ENCODE data around the gene ATIC. TPM values are rescaled to one million over a fixed set of nuclear protein-coding genes. Genes with fewer than 3 reads are reported as not detected.

Gene ATIC
- total RNA-seq, 1 experiment from 2014 or later = 295 TPM

DNA sequence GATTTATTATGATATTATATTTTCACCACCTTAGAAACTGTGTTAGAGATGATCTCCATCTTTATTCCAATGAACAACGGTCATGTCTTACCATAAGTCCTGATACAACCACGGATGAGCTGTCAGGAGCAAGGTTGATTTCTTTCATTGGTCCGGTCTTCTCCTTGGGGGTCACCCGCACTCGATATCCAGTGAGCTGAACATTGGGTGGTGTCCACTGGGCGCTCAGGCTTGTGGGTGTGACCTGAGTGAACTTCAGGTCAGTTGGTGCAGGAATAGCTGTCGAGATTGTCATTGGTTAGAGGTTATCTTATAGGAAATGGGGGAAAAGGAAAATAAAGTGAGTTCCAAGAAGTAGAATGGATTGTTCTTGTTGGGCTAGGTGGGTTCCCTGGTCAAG is 67.2 kb downstream of the ATIC start:
- Histone ChIP-seq H4K8ac (replicated peaks; ENCODE audit: insufficient read length, low read depth, low read length) (no peak overlapping the region), H3K27ac (ENCODE audit: insufficient read length, low read depth, low read length) (no peak overlapping the region), H3K27me3 (ENCODE audit: insufficient read depth, low read length) (no peaks in the 10 kb centered on the region; the same call in 1 of the 2 replicates), H3K23me2 (ENCODE audit: insufficient read length, low read depth, low read length, poor library complexity, severe bottlenecking) (peaks cover 2% of the 10 kb centered on the region), H3K4me1 (ENCODE audit: insufficient read depth, low read length) (no peaks in the 10 kb centered on the region), H3K56ac (ENCODE audit: insufficient read length, low read depth, low read length) (no peak overlapping the region), H2BK20ac (ENCODE audit: low read depth, low read length, poor library complexity, severe bottlenecking) (no peak overlapping the region), H3K4ac (ENCODE audit: low read depth, low read length) (no peak overlapping the region), H3K9me3 (ENCODE audit: control insufficient read depth, low read depth, low read length) (no peaks in the 10 kb centered on the region), H2BK120ac (ENCODE audit: low read depth, low read length, poor library complexity, severe bottlenecking) (no peak overlapping the region), H4K20me1 (ENCODE audit: control insufficient read depth, insufficient read depth, insufficient read length) (no peaks in the 10 kb centered on the region), H4K91ac (ENCODE audit: insufficient read length, low read depth, low read length) (no peak overlapping the region), H3T11ph (ENCODE audit: low read length) (no peak overlapping the region), H2AFZ (ENCODE audit: low read length) (no peak overlapping the region), H3K18ac (ENCODE audit: insufficient read length, low read depth, low read length) (no peak overlapping the region), H2BK15ac (ENCODE audit: low read depth, low read length) (no peak overlapping the region), H3K4me2 (ENCODE audit: insufficient read depth, insufficient read length, low read length) (no peak overlapping the region), H2BK5ac (ENCODE audit: insufficient read length, low read length) (no peak overlapping the region), H2AK5ac (ENCODE audit: insufficient read length, low read length) (no peak overlapping the region), H3K23ac (ENCODE audit: insufficient read length, low read depth, low read length) (no peak overlapping the region), H3K79me2 (ENCODE audit: insufficient read depth, low read length) (no peaks in the 10 kb centered on the region), H3K14ac (ENCODE audit: insufficient read depth, low read length) (no peak overlapping the region), H2BK12ac (ENCODE audit: insufficient read length, low read depth, low read length) (no peak overlapping the region), H3K9ac (ENCODE audit: extremely low read depth, insufficient read length, low read length) (no peak overlapping the region), H4K5ac (ENCODE audit: insufficient read length, low read depth, low read length) (no peak overlapping the region), H3K79me1 (ENCODE audit: insufficient read depth, low read depth, low read length, poor library complexity, severe bottlenecking) (no peaks in the 10 kb centered on the region)
- WGBS (ENCODE audit: extremely low coverage, insufficient read length, low lambda C conversion rate) = no CpG with 5 or more reads among the region's 7 CpGs
- Mint-ChIP-seq H3K9me3 (no peaks in the 10 kb centered on the region), H3K36me3 (ENCODE audit: insufficient read depth in 1 of 3, low read depth in 3 of 3) (peaks cover 13 to 46% (median 21%) of the 10 kb centered on the region in 3 experiments; a peak in 5 of 7 replicates), H3K4me1 (no peaks in the 10 kb centered on the region), H3K27me3 (ENCODE audit: low read depth) (no peaks in the 10 kb centered on the region), H3K27ac (no peak overlapping the region), H3K4me3 (no peak overlapping the region)
- DNase-seq = no peak
- TF ChIP-seq, protein P1, sequence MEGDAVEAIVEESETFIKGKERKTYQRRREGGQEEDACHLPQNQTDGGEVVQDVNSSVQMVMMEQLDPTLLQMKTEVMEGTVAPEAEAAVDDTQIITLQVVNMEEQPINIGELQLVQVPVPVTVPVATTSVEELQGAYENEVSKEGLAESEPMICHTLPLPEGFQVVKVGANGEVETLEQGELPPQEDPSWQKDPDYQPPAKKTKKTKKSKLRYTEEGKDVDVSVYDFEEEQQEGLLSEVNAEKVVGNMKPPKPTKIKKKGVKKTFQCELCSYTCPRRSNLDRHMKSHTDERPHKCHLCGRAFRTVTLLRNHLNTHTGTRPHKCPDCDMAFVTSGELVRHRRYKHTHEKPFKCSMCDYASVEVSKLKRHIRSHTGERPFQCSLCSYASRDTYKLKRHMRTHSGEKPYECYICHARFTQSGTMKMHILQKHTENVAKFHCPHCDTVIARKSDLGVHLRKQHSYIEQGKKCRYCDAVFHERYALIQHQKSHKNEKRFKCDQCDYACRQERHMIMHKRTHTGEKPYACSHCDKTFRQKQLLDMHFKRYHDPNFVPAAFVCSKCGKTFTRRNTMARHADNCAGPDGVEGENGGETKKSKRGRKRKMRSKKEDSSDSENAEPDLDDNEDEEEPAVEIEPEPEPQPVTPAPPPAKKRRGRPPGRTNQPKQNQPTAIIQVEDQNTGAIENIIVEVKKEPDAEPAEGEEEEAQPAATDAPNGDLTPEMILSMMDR (conservative IDR thresholded peaks at IDR 0.05) = no peak

Data from H9 (cell line).